ENCODE results near the gene FRMD3.

Gene FRMD3

DNA sequence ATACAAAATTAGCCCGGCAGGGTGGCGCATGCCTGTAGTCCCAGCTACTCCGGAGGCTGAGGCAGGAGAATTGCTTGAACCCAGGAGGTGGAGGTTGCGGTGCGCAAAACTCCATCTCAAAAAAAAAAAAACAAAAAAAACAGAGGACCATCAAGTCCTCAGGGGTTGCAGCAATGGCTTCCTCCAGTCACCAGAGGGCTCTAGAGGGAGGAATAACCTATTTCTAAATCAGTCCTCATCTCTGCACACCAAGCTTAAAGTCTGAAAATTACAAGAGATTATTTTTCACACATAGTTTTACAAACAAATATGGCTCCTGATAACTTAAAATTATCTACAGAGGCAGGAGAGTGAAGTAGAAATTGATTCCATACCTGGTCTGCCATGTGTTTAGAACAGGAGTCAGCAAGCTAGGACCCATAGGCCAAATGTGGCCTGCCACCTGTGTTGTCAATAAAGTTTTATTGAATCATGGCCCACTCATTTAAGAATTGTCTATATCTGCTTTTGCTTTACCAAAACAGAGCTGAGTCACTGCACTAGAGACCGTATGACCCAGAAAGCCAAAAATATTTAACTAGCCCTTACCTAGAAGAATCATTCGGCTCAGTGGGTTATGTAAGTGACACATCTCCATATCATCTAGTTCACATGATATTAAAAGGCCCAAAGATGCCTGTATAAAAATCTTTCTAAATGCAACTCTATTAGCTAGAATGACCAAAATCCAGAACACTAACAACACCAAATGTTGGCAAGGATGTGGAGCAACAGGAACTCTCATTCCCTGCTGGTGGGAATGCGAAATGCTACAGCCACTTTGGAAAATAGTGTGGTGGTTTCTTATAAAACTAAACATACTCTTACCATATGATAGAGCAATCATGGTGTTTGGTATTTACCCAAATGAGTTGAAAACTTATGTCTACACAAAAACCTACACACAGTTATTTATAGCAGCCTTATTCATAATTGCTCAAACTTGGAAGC, 207.7 kb downstream of the FRMD3 start:
- TF ChIP-seq, protein P1, sequence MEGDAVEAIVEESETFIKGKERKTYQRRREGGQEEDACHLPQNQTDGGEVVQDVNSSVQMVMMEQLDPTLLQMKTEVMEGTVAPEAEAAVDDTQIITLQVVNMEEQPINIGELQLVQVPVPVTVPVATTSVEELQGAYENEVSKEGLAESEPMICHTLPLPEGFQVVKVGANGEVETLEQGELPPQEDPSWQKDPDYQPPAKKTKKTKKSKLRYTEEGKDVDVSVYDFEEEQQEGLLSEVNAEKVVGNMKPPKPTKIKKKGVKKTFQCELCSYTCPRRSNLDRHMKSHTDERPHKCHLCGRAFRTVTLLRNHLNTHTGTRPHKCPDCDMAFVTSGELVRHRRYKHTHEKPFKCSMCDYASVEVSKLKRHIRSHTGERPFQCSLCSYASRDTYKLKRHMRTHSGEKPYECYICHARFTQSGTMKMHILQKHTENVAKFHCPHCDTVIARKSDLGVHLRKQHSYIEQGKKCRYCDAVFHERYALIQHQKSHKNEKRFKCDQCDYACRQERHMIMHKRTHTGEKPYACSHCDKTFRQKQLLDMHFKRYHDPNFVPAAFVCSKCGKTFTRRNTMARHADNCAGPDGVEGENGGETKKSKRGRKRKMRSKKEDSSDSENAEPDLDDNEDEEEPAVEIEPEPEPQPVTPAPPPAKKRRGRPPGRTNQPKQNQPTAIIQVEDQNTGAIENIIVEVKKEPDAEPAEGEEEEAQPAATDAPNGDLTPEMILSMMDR (IDR thresholded peaks at IDR 0.05; ENCODE audit: low read depth, low read length, missing control alignments), result peak; percentile 2
- in situ Hi-C loops (cut with HindIII; ENCODE audit: low sequenced_read_pairs), result loop anchor here (25.0 kb wide), 1 partner anchor 182 kb away; no protein-coding TSS in a partner anchor
- no peak overlapping the region for H3K4me3 ChIP-seq (ENCODE audit: low read depth, low read length)
- no peak for DNase-seq (ENCODE audit: low read depth)

DNA sequence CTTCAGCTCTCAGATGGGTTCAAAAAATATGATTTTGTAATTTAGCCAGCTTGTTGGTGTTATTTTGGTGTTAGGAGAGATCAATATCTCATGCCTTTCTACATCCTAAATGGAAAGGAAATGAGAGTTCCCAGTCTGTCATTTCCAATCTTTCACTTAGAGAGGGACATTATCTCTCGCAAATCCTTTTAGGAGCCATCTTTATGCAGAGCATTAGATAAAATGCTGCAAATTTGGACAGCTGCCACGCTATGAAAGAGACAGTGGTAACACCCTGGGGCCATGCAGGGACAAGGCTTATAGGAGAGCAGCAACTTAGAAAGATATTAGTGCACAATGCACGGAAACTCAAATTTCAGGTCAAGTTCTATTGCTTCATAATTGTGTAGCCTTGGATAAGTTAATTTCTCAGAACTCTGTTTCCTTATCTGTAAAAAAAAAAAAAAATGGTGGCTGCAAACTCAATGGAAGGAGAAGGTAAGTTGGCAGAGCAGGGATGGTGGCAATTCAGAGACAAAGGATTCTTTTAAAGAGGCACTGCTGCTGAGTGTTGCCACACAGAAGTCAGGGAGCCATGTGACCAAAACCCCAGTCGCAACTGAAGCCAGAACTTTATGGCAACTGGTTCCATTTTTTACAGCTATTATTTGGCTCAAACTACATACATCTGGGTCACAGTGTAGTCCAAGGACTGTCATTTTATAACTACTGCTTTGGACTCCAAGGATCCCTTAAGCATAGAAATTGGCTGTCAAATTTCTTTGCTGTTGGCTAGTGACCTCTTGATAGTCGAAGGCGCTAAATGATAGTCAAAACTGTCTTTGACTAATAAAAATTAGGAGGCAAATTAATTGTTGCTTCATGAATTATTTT, 210.2 kb downstream of the FRMD3 start:
- in situ Hi-C loops (cut with HindIII; ENCODE audit: low sequenced_read_pairs), result loop anchor here (25.0 kb wide), 1 partner anchor 184 kb away; no protein-coding TSS in a partner anchor
- H3K4me3 ChIP-seq (ENCODE audit: low read depth, low read length), result no peak overlapping the region
- TF ChIP-seq, protein P1 (IDR thresholded peaks at IDR 0.05; ENCODE audit: low read depth, low read length, missing control alignments), result no peak
- DNase-seq (ENCODE audit: low read depth), result no peak

DNA sequence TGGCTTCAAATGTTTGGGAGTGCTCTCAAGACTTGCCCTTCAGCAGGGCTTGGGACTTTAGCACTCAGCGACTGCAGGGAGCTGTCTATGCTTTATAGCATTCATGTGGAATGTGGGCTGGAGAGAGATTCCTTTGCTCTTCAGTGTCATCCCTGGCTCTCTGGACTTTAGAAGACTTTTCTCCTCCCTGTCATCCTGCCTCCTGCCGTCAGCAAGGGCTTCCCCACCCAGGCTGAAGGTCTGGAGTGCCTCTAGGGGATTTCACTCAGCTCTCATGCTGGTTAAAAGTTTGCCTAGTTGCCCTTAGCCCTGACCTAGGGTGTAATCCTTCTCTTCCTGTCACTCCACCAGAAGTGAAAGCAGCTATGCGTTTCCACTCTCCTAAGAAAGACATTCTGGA, 210.9 kb downstream of the FRMD3 start:
- in situ Hi-C loops (cut with HindIII; ENCODE audit: low sequenced_read_pairs), result loop anchor here (25.0 kb wide), 1 partner anchor 185 kb away; no protein-coding TSS in a partner anchor
- TF ChIP-seq, protein P1 (IDR thresholded peaks at IDR 0.05; ENCODE audit: low read depth, low read length, missing control alignments), result no peak
- no peak overlapping the region for H3K4me3 ChIP-seq (ENCODE audit: low read depth, low read length)
- DNase-seq (ENCODE audit: low read depth), result no peak

DNA sequence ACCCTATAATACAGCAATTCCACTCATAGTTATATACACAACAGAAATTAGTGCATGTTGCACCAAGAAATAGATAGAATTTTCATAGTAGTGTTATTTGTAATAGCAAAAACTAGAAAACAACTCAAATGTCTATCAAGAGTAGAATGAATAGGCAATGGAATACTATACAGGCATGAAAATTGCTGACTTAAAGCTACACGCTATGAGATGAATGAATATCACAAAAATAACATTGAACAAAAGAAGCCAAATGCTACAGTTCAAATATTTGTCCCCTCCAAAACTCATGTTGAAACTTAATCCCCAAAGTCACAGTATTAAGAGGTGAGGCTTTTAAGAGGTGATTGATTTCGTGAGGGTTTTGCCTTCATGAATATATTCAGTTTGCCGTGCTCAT, 215.1 kb downstream of the FRMD3 start:
- in situ Hi-C loops (cut with HindIII; ENCODE audit: low sequenced_read_pairs), result no loop called here
- TF ChIP-seq, protein P1 (IDR thresholded peaks at IDR 0.05; ENCODE audit: low read depth, low read length, missing control alignments), result no peak
- DNase-seq (ENCODE audit: low read depth), result no peak
- H3K4me3 ChIP-seq (ENCODE audit: low read depth, low read length), result no peak overlapping the region

DNA sequence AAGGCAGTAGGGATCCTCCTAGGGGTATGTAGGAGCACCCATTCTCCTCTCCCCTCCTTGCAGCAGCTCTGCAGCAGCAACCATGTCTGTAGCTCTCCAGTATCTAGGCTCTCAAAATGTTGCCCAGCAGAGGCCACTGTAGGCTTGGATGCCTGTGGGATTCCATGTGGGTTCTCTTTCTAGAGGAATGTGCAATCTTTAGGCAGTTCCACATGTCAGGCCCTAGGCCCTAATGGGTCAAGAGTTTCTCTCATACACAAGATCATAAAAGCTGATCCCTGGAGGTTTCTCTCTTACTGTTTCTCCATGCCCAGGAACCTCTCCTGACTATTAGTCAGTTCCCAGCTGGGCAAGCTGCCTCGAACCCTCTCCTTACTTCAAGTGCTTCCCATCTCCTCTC, 215.8 kb downstream of the FRMD3 start:
- no peak overlapping the region for H3K4me3 ChIP-seq (ENCODE audit: low read depth, low read length)
- no peak for DNase-seq (ENCODE audit: low read depth)
- in situ Hi-C loops (cut with HindIII; ENCODE audit: low sequenced_read_pairs), result no loop called here
- TF ChIP-seq, protein P1 (IDR thresholded peaks at IDR 0.05; ENCODE audit: low read depth, low read length, missing control alignments), result no peak

DNA sequence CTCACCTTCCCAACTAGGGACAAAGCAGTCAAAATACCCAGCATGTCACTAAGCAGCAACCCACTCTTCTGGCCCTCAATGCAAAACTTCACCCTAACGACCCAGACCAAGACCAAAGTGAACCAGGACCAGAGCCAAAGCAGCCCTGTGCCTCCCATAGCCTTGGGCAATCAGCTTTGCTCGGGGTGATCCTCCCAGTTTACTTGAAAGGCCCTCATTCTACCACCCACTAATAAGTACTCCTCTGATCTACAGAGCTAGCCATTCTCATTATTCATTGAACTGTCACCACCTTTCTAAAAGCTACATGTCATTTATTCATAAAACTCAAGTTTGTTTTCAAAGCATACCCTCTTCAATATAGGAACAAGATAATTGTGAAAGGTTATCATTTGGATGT, 221.0 kb downstream of the FRMD3 start:
- TF ChIP-seq, protein P1 (IDR thresholded peaks at IDR 0.05; ENCODE audit: low read depth, low read length, missing control alignments), result no peak
- in situ Hi-C loops (cut with HindIII; ENCODE audit: low sequenced_read_pairs), result no loop called here
- no peak for DNase-seq (ENCODE audit: low read depth)
- H3K4me3 ChIP-seq (ENCODE audit: low read depth, low read length), result no peak overlapping the region
